ENCODE results near the gene LRRC37A3. TPM values are rescaled to one million over a fixed set of nuclear protein-coding genes. Genes with fewer than 3 reads are reported as not detected.
"Not testable (repeated sequence)": the region's sequence is repeated elsewhere in the genome, so short reads cannot be mapped to it uniquely, and the experiment has no call there.

LRRC37A3 gene
- total and polyA plus RNA-seq, 2 of the 13 experiments (the other 11 are each of a cell fraction or from before 2014, with no cell fraction given): 0.62 to 1.1 TPM

- TF ChIP-seq HOXA3 (CRISPR knock-in tag; IDR thresholded peaks at IDR 0.05) (peak; percentile 20; the same call in 1 of the 2 replicates), SMC3 (IDR thresholded peaks at IDR 0.05; ENCODE audit: low read length) (0 out of 2 replicates have a peak, but pooled peaks have one; percentile 26), HMGXB4 (CRISPR knock-in tag; IDR thresholded peaks at IDR 0.05; ENCODE audit: borderline replicate concordance in 1 of 2, low read depth in 1 of 2) (0 out of 4 replicates have a peak, but pooled peaks have one; percentile 23 to 50), ARHGAP35 (CRISPR knock-in tag; IDR thresholded peaks at IDR 0.05; ENCODE audit: borderline replicate concordance) (0 out of 2 replicates have a peak, but pooled peaks have one; percentile 61), NR2F6 (CRISPR knock-in tag; IDR thresholded peaks at IDR 0.05) (0 out of 2 replicates have a peak, but pooled peaks have one; percentile 13)
- not testable (repeated sequence) for TF ChIP-seq NR2F6 (IDR thresholded peaks at IDR 0.05)
Measured at GRCh38 chr17:64847504-64848466, 71.5 kb downstream of the LRRC37A3 start (continued).

GRCh38 chr17:64846892-64847291 lies 72.4 kb downstream of the LRRC37A3 start:
- intact Hi-C loops (cut with micrococcal nuclease; ENCODE audit: unreplicated experiment); POLR2A ChIA-PET; FAIRE-seq; H3K27ac ChIP-seq (ENCODE audit: extremely low read length, insufficient read depth, low read length); BruUV-seq (replicated peaks); H4K20me1 ChIP-seq (ENCODE audit: insufficient read depth, low read length); H3K4me2 ChIP-seq (ENCODE audit: low read depth, low read length); DNase-seq (ENCODE audit: low spot score); H3K9me3 ChIP-seq (ENCODE audit: low read length); CTCF ChIA-PET (ENCODE audit: low intra/inter-chr PET ratio, low total read pairs); H2AFZ ChIP-seq (ENCODE audit: low read length); H3K36me3 ChIP-seq (replicated peaks in 1 of 2; ENCODE audit: control insufficient read depth in 1 of 2, insufficient read depth in 2 of 2, low read length in 2 of 2); H3K9ac ChIP-seq (ENCODE audit: insufficient read depth, low read depth, low read length); H3K27me3 ChIP-seq (ENCODE audit: control insufficient read depth in 1 of 2, insufficient read depth in 2 of 2, low read length in 2 of 2); H3K79me2 ChIP-seq (ENCODE audit: insufficient read depth, low read length); in situ Hi-C loops (cut with HindIII; ENCODE audit: extremely low pct_ligation_motif_present, low pct_unique_long_range_greater_than_20kb); H3K4me3 ChIP-seq (replicated peaks in 1 of 3; ENCODE audit: insufficient read depth in 1 of 3, low read depth in 2 of 3, low read length in 3 of 3): not testable (repeated sequence)
- ATAC-seq: peak; percentile 47
- H3K4me1 ChIP-seq (ENCODE audit: insufficient read depth, low read length): peaks cover 14% of the 10 kb centered on the region
- 40% methylated on average over 2 of the region's 4 CpGs for WGBS (ENCODE audit: low lambda C conversion rate)

Data from HepG2 (cell line).